NCI-H2107 treated with DMSO at 0.1 percent for 48 hours (cell line): ENCODE data around the gene CGNL1.

ENCODE experiments used
- DNase-seq: peaks from one replicate; lab custom pipeline; 2025; ENCODE audit not compliant: unreplicated experiment; lab: John Stamatoyannopoulos, UW

CGNL1 gene

DNA sequence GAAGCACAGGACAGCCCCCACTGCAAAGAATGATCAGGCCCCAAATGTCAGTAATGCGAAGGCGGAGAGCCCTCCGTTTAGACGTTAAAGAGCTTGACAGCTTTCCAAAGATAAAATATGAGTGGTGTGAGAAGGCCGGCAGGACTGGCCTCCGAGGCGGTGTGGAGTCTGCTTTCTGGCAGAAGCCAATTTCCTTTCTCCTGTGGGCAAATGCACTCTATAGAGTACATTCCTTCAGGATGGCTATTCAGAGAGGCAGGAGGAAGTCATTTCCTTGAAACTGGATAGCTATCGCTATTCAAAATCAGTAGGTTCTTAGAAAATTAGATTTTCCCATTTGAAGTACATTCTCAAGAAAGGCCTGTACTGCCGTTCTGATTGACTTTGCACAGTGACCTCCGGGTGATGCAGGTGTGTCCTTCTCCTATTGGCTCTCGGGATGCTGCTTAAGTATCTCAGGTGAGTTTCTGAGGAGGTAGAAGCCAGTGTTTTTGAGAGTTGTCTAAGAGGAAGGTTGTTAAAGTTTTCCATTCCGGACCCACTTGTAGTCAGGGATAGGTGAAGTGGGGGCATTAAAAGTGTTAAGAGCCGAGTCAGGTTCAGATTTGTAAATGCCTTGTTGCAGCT, 142.6 kb downstream of the CGNL1 start:
- no peak for DNase-seq

DNA sequence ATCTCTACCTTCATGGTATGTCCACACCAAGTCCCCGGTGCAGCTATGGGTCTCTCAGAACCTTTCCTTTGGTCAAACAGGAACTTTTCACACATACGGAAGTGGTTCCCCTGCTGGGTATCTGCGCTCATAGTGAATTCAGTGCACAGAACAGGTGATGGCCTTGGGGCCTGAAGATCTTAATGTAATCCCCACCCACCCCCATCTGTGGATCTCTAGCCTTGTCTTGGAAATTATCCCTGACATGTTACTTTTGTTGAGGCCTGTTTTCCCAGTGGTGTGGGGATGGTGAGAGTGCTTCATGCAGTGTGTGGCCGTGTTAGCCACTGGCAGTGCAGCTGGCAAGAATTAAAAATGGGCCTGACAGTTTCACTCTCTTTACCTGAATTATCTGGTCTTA, 143.5 kb downstream of the CGNL1 start:
- DNase-seq = no peak

DNA sequence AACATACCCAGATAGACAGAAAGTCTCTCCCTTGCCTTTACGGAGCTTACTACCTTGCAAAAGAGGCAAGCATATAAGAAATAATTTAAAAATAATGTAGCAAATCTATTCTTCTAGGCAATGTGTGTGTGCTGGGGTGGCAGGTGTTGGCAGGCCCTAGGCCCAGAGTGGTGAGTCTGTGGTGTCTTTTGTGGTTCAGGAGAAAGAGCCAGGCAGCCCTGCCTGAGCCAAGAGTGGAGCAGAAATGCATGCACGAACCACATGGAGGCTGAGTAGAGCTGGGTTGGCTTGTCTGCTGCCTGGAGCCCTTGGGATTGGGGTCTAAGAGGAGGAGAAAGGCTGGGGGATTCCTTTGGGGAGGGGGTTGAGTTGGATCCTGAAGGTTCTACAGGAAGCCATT, 145.2 kb downstream of the CGNL1 start:
- DNase-seq = no peak

DNA sequence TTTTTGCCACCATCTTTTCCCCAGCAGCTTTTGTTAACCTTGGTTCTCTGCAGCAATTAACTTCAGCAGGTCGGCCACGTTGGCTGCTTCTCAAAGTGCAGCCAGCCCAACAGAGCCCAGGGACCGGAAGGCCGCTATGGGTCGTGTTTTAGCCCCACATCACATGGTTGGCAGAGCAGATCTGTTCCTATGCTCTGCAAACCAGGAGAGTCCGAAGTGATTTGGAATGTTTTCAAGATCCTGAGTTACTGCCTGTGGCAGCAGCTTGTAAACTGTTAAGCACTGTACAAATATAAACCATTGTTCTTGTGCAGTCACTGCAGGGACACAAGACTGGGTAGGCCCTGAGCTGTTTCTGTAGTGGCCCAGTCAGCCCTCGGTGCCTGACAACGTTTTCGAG, 145.8 kb downstream of the CGNL1 start:
- DNase-seq = no peak

DNA sequence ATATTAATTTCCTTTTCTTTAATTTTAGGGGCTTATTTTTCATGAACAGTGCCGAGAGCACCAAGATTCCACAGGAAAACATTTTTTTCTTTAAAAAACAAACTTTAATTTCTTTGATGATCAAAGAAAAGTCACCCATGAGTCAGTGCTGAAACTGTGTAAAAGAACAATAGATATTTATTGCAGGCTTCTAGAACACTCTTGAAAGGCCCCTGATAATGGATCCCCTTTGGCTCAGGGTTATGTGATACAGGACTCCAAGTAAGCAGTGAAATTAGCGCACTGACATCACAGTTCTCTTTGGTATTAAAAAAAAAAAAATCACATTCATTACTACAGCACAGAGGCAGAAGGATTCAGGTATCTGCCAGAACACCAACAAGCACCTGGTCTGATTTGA, 149.3 kb downstream of the CGNL1 start:
- DNase-seq = no peak

DNA sequence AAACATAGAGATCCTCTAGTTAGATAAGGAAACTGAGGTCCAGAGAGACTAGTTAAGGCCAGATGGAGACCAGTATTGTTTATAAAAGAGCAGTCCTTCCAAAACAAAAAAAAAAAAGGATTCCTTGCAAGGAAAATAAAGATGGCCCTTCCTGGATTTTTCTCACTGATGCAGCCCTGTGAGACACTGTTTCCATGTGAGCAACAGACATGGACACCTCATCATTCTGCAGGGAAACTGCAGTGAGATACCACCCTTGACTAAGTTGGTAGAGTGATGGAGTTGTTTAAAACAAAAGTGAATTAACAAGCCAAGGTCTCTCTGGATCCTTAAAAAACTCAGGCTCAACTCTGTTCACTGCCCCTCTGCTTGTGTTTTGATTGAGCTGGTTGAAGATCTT, 149.8 kb downstream of the CGNL1 start:
- DNase-seq = no peak

DNA sequence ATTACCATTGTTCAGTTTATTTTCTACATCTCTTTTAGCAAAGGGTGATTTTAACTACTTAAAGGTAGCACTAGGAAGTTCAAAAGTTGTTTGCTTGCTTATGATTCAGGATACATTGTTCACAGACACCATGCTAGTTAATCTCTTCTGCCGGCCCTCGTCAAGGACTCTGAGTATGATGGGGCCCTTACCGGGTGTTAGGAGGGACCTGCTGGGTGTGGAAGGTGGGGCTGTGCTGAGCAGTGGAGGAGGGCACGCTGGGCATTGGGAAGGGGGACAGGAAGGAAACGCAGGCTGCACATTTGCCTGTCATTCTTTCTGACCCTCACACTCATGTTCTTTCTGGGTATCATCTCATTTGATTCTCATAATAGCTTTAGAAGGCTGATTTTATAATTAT, 150.3 kb downstream of the CGNL1 start:
- DNase-seq = no peak

DNA sequence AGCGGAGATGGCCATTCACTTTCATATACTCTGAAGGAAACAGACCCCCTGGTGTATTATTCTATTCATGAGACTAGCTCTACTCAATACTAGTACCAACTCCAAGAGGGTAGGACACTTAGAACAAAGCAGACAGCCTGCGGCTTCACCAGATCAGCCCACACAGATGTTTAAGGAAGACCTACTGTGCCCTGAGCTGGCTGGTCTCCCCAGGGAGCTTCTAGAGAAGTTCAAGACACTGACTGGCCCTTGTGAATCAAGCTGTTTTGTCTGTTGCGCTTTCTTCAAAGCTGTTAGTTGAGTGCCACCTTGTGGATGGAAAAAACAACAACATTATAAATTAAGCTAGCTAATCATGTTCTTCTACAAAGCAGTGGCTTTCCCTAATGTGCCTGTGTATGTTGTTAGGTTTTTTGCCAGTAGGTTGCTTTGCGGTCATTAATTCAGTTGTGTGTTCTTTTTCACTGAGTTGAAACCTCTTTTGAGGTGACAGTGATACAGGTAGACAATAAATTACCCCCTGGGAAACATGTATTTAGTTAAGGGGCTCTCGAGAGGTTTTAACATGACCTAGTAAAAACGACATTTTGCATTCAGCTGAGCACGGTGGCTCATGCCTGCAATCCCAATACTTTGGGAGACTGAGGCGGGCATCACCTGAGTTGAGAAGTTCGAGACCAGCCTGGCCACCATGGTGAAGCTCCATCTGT, 151.2 kb downstream of the CGNL1 start:
- peak; percentile 61 for DNase-seq

DNA sequence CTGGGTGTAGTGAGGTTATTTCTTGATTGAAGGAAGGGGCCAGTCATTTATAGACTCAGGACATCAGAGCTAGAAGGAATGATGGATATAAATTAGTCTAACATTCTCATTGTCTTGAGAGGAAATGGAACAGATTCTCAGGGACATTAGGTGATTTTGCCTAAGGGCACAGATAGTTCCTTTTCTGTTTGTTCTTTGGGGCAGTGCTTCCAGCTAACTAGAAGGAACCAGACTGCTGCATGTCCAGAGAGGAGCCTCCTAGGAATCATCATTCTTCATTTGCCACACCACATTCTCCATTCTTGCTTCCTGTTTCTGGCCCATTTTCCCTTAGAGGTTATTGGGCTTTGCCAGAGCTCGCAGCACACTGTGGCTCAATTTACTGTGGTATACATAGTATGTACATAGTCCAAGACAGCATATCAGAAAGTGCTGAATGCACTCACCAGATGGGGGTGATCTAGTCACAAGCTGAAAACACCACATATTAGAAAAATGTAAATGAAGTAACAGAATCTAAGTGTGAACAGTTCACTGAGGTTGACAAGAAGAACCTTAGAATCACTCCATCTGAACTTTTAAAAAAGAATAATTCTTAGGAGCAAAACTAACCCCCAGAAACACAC, 152.7 kb downstream of the CGNL1 start:
- DNase-seq = no peak

DNA sequence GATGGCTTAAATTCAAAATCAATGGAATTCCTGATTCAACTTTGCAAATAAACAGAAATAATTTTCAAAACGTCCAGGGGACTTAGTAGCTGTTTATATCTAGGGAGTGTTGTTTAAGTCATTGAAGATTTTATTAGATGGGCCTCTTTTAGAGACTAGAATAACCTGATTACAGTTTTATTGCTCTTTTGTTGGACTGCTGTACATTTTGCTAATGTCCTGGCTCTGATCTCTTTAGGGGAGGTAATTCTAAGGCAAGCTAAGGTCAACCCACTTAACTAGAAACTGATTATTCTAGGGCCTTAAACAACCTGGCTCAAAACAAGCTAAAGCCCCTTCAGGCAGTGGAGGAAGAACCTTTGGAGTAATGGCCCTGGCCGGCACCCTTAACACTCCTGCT, 153.4 kb downstream of the CGNL1 start:
- DNase-seq = no peak

DNA sequence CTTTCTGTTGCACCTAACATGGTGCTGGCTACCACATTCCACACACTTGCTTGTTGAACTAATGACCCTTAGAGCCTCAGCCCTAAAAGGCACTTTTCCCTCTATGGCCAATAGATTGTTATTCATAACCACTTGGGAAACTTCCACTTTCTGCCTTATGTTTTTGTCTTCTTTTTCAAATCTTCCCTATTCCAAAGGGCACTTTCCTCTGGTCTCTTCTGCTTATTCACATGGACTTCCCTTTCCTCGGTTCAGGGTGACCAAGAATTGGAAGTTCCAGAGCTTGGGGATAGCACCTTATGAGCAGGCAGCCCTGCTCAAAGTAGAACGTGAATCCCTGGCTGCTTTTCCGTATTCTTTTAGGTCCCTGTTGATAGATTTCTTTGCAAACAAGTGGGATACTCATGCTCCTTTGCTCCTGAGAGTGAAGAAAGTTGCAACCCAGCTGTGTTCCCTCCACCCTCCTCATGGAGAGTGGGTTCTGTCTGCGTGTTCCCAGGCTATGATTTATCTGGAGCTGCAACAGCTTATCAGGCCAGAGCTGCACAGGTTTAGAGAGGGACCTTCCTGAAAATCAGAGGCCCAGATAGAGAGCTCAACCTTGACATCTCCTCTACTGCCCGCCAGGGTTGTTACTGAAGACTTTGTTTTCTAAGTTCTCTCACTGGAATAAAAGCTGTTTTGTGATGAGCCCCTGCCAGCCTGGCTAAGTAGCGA, 156.6 kb downstream of the CGNL1 start:
- DNase-seq = no peak

DNA sequence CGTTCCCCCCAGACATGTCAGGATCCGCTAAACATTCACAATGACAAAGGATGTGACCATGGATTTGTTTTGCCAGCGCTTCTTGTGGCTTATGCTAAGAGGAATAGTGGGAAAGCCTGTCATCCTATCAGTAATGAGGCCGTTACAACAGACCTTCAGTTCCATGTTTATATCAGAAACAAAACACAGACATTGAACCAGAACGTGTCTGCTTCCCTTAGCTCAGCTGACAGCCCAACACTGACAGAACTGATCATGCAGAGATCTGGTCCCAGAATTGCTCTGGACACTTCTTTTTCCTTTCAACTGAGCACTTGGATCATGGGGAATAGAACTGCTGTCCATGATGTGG, 157.1 kb downstream of the CGNL1 start:
- no peak for DNase-seq

DNA sequence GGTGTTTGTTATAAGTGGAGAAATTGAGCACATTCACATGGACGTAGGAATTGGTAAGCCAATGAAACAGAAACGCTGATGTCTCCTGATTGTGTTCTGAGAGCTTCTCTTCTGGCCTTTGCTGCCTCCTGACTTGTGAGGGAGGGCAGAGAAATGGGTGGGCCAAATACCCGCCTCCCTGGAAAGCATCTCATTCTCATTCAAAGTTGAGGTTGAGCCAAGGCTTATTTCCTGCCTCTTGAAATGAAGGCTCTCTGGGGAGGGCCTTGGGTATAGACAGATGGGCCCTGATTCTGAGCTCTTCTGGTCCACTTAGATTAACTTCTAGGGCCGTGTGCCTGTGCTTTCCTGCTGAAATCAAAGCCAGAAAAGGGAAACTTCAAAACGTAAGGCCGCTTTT, 158.0 kb downstream of the CGNL1 start:
- no peak for DNase-seq

DNA sequence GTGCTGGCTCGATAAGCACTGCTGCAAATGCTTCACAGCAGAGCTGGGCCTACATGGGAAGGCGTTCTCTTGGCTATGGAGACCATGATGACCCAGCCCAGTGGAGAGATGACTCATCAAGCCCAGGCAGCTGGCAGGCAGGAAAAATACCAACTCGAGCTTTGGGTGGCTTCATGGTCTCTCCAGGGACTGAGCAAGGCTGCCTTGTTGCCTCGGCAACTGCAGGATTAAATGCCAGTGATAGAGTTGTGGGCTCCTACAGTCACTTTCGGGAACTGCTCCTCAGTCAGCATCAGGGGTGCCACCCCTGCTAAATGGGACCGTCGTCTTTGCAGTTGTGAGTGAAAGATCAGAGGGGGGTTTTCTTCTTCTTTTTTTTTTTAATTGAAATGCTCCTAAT, 160.8 kb downstream of the CGNL1 start:
- peak; percentile 61 for DNase-seq

DNA sequence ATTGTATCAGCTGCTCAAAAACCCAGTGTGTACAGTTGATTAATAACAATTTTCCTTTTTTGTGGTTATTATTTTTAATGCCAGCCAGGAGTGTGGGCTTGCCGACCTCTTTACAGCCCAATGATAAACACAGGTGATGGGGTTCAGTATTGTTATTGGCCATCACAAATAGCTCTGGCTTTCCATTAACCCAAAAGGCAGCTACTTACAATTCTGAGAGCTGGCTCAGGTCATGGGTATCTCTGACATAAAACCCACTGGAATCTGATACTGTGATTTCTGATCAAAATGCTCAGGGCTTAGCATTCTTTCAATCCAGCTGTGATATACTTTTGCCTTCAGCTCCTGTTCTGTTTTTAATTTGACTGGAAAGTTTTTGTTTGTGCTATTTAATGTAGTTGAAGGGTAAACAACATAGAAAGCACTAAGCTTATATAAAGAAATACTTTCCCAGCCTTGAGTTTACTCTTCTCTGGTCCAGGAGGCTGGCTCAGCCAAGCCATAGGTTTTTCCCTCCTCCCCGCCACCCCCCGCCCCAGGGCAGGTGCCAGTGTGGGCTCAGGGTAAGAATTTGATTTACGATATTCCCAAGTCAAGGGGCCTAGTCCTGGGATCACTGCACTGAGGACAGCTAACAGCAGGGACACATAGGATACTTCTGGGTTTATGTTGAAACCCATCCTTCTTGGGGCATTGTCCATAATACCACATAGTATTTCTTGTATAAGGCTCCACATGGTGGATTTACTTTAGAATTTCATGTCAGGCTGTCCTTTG, 161.4 kb downstream of the CGNL1 start:
- DNase-seq = no peak

DNA sequence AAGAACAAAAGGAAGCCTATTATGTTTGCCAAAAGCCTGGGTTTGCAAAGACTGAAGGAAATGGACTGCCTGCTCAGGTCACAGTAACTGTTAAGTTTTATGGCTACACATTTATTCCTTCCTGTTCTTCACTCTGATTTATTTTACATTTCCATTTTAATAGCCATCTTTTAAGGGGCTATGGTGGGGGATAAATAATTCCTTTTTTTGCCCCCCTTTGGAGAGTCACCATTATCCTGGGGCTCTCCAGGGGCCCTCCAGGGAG, 161.9 kb downstream of the CGNL1 start:
- DNase-seq = no peak

DNA sequence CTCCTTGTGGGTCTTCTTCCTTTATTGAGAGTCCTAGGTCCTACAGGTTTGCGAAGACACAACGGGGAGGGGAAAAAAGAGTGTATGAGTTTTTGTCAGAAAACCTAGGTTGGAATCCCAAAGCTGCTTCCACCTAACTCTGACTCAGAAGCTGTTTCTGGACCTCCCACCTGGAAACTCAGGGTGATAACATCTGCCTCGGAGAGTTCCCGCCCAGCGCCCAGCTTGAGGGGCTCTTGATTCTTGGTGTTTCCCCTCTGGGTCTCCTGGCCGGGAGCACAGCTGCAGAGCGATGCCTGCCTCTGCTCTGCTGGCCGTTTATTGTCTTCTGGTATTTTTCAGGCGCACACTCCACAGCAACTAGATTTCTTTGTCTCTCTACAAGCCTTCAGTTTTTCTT, 162.5 kb downstream of the CGNL1 start:
- no peak for DNase-seq

DNA sequence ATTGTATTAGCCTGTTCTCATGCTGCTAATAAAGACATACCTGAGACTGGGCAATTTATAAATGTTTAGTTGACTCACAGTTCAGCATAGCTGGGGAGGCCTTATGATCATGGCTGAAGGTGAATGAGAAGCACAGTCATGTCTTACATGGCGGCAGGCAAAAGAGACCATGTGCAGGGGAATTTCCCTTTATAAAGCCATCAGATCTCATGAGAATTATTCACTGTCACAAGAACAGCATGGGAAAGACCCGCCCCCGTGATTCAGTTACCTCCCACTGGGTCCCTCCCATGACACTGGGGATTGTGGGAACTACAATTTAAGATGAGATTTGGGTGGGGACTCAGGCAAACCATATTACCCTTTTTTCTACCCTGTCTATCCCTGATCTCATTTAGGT, 163.9 kb downstream of the CGNL1 start:
- no peak for DNase-seq

DNA sequence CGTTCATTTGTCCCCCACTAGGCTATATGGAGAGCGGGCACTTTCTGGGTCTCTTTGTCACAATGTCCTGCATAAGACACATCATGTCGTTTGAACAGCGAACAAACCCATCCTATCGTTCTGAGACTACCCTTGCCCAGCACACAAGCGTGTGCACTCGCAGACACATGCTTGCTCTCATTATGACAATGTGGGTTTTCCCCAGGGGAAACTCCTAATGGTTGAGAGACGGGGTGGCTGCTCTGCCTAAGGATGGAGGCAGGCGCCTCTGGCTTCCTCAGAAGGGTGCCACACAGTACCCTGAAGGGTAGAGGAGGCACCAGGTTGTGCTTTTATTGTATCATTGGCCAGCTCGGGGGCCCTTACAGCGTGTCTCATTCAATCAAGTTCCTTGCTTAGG, 164.4 kb downstream of the CGNL1 start:
- no peak for DNase-seq

DNA sequence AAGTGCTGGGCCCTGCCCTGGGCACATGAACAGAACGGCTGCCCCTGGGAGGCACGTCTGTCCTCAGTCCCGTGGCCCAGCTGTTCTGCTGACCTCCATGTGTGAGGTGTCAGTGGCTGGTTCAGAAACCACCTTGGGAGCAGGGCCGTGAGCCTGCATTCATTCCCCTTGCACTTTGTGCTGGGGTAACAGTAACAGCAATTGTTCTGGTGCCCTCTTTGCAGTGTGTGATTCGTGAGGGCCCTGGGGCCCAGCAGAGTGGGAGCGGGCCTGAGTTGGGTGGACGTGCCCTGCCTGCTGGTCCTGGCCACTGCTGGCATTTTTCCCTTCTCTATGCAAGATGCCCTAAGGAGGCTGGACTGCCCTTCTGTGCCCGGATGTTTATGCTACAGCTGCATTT, 165.0 kb downstream of the CGNL1 start:
- DNase-seq = no peak

DNA sequence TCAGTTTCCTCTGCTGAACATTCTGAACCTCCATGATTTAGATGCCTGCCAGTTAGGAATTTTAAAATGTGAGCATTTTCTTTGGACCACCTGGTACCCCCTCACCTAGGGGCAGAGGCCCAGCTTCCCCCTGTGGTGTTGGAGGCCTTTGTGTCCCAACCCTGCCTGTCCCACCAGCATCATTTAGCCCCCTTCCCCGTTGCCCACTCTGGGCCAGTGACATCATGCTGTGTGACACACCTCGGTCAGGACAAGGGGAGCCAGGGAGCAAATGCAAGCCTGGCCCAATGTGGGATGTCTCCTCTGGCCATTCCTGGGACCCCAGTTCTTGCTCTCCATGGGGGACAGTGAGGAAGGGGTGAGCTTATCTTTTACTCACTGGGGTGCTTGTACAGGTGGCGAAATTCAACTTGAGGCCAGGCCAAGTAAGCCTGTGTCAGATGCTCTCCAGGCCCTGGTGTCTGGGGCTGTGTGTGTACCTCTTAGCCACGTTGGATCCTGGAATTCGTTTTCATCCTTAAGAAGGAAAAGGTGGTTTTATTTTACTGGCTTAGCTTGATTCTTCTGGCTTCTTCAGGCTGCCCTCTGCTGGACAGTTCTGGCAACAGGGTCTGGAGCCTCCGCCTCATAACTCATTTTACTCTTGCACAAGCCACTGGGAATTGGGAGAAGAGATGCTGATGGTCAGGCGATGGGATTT, 165.7 kb downstream of the CGNL1 start:
- peak; percentile 33 for DNase-seq
